ENCODE data around the gene SPAM1.

SPAM1 gene

GRCh38 chr7:123923599-123923998, 1.4 kb upstream of the SPAM1 start:
- Histone ChIP-seq H3K4me3 (ENCODE audit: low read length) (no peak overlapping the region), H3K36me3 (ENCODE audit: control insufficient read depth, insufficient read depth, low read length, severe bottlenecking) (no peaks in the 10 kb centered on the region), H3K9ac (ENCODE audit: low read length) (no peak overlapping the region), H3K27me3 (replicated peaks; ENCODE audit: control insufficient read depth, insufficient read depth, low read length) (no peaks in the 10 kb centered on the region), H3K4me1 (ENCODE audit: control insufficient read depth, insufficient read depth, low read length) (no peaks in the 10 kb centered on the region), H3K9me3 (ENCODE audit: control insufficient read depth, low read length) (no peaks in the 10 kb centered on the region)
- no peak for DNase-seq (ENCODE audit: low read depth)

- no peak overlapping the region for H3K4me3 ChIP-seq (ENCODE audit: low read length)
Observed at GRCh38 chr7:123929107-123929506, 4.1 kb downstream of the SPAM1 start.

GRCh38 chr7:123929655-123930054, 4.6 kb downstream of the SPAM1 start:
- no peak overlapping the region for H3K4me3 ChIP-seq (ENCODE audit: low read length)
- no peak overlapping the region for H3K9ac ChIP-seq (ENCODE audit: low read length)
- H3K4me1 ChIP-seq (ENCODE audit: control insufficient read depth, insufficient read depth, low read length) = no peaks in the 10 kb centered on the region
- no peaks in the 10 kb centered on the region for H3K27me3 ChIP-seq (replicated peaks; ENCODE audit: control insufficient read depth, insufficient read depth, low read length)
- H3K9me3 ChIP-seq (ENCODE audit: control insufficient read depth, low read length) = peaks cover 4% of the 10 kb centered on the region
- DNase-seq (ENCODE audit: low read depth) = no peak
- no peaks in the 10 kb centered on the region for H3K36me3 ChIP-seq (ENCODE audit: control insufficient read depth, insufficient read depth, low read length, severe bottlenecking)

More at GRCh38 chr7:123929107-123929506, 4.1 kb downstream of the SPAM1 start:
- Histone ChIP-seq H3K27me3 (replicated peaks; ENCODE audit: control insufficient read depth, insufficient read depth, low read length) (no peaks in the 10 kb centered on the region), H3K36me3 (ENCODE audit: control insufficient read depth, insufficient read depth, low read length, severe bottlenecking) (no peaks in the 10 kb centered on the region), H3K4me1 (ENCODE audit: control insufficient read depth, insufficient read depth, low read length) (no peaks in the 10 kb centered on the region), H3K9me3 (ENCODE audit: control insufficient read depth, low read length) (peaks cover 2% of the 10 kb centered on the region), H3K9ac (ENCODE audit: low read length) (no peak overlapping the region)
- no peak for DNase-seq (ENCODE audit: low read depth)

GRCh38 chr7:123935436-123936381, 10.7 kb downstream of the SPAM1 start:
- no peaks in the 10 kb centered on the region for H3K36me3 ChIP-seq (ENCODE audit: control insufficient read depth, insufficient read depth, low read length, severe bottlenecking)
- peaks cover 11% of the 10 kb centered on the region for H3K9me3 ChIP-seq (ENCODE audit: control insufficient read depth, low read length)
- H3K4me1 ChIP-seq (ENCODE audit: control insufficient read depth, insufficient read depth, low read length) = no peaks in the 10 kb centered on the region
- no peak overlapping the region for H3K4me3 ChIP-seq (ENCODE audit: low read length)
- no peak for DNase-seq (ENCODE audit: low read depth)
- no peaks in the 10 kb centered on the region for H3K27me3 ChIP-seq (replicated peaks; ENCODE audit: control insufficient read depth, insufficient read depth, low read length)
- no peak overlapping the region for H3K9ac ChIP-seq (ENCODE audit: low read length)

- DNase-seq (ENCODE audit: low read depth) = no peak
- Histone ChIP-seq H3K4me1 (ENCODE audit: control insufficient read depth, insufficient read depth, low read length) (no peaks in the 10 kb centered on the region), H3K9ac (ENCODE audit: low read length) (no peak overlapping the region), H3K27me3 (replicated peaks; ENCODE audit: control insufficient read depth, insufficient read depth, low read length) (no peaks in the 10 kb centered on the region), H3K9me3 (ENCODE audit: control insufficient read depth, low read length) (peaks cover 11% of the 10 kb centered on the region), H3K4me3 (ENCODE audit: low read length) (no peak overlapping the region), H3K36me3 (ENCODE audit: control insufficient read depth, insufficient read depth, low read length, severe bottlenecking) (no peaks in the 10 kb centered on the region)
Observed at GRCh38 chr7:123936388-123936787, 11.3 kb downstream of the SPAM1 start.

- no peak overlapping the region for H3K9ac ChIP-seq (ENCODE audit: low read length)
- H3K4me3 ChIP-seq (ENCODE audit: low read length) = no peak overlapping the region
- no peaks in the 10 kb centered on the region for H3K4me1 ChIP-seq (ENCODE audit: control insufficient read depth, insufficient read depth, low read length)
- H3K27me3 ChIP-seq (replicated peaks; ENCODE audit: control insufficient read depth, insufficient read depth, low read length) = no peaks in the 10 kb centered on the region
- no peak for DNase-seq (ENCODE audit: low read depth)
- peaks cover 7% of the 10 kb centered on the region for H3K9me3 ChIP-seq (ENCODE audit: control insufficient read depth, low read length)
- H3K36me3 ChIP-seq (ENCODE audit: control insufficient read depth, insufficient read depth, low read length, severe bottlenecking) = no peaks in the 10 kb centered on the region
Observed at GRCh38 chr7:123939784-123940183, 14.7 kb downstream of the SPAM1 start.

GRCh38 chr7:123941391-123942180, 16.5 kb downstream of the SPAM1 start:
- H3K9me3 ChIP-seq (ENCODE audit: control insufficient read depth, low read length) = no peaks in the 10 kb centered on the region
- no peak for DNase-seq (ENCODE audit: low read depth)

GRCh38 chr7:123944395-123944794, 19.4 kb downstream of the SPAM1 start:
- Histone ChIP-seq H3K36me3 (ENCODE audit: control insufficient read depth, insufficient read depth, low read length, severe bottlenecking) (no peaks in the 10 kb centered on the region), H3K9ac (ENCODE audit: low read length) (no peak overlapping the region), H3K4me1 (ENCODE audit: control insufficient read depth, insufficient read depth, low read length) (no peaks in the 10 kb centered on the region), H3K27me3 (replicated peaks; ENCODE audit: control insufficient read depth, insufficient read depth, low read length) (no peaks in the 10 kb centered on the region), H3K4me3 (ENCODE audit: low read length) (no peak overlapping the region), H3K9me3 (ENCODE audit: control insufficient read depth, low read length) (no peaks in the 10 kb centered on the region)
- DNase-seq (ENCODE audit: low read depth) = no peak

More at GRCh38 chr7:123941391-123942180, 16.5 kb downstream of the SPAM1 start:
- no peaks in the 10 kb centered on the region for H3K27me3 ChIP-seq (replicated peaks; ENCODE audit: control insufficient read depth, insufficient read depth, low read length)
- no peaks in the 10 kb centered on the region for H3K4me1 ChIP-seq (ENCODE audit: control insufficient read depth, insufficient read depth, low read length)
- no peak overlapping the region for H3K4me3 ChIP-seq (ENCODE audit: low read length)
- H3K36me3 ChIP-seq (ENCODE audit: control insufficient read depth, insufficient read depth, low read length, severe bottlenecking) = no peaks in the 10 kb centered on the region
- no peak overlapping the region for H3K9ac ChIP-seq (ENCODE audit: low read length)

GRCh38 chr7:123945938-123946337, 20.9 kb downstream of the SPAM1 start:
- Histone ChIP-seq H3K9me3 (ENCODE audit: control insufficient read depth, low read length) (no peaks in the 10 kb centered on the region), H3K4me3 (ENCODE audit: low read length) (no peak overlapping the region), H3K4me1 (ENCODE audit: control insufficient read depth, insufficient read depth, low read length) (no peaks in the 10 kb centered on the region), H3K36me3 (ENCODE audit: control insufficient read depth, insufficient read depth, low read length, severe bottlenecking) (no peaks in the 10 kb centered on the region), H3K9ac (ENCODE audit: low read length) (no peak overlapping the region), H3K27me3 (replicated peaks; ENCODE audit: control insufficient read depth, insufficient read depth, low read length) (no peaks in the 10 kb centered on the region)
- DNase-seq (ENCODE audit: low read depth) = no peak

GRCh38 chr7:123948136-123948535, 23.1 kb downstream of the SPAM1 start:
- H3K27me3 ChIP-seq (replicated peaks; ENCODE audit: control insufficient read depth, insufficient read depth, low read length) = no peaks in the 10 kb centered on the region
- H3K9ac ChIP-seq (ENCODE audit: low read length) = no peak overlapping the region
- H3K4me1 ChIP-seq (ENCODE audit: control insufficient read depth, insufficient read depth, low read length) = no peaks in the 10 kb centered on the region
- no peaks in the 10 kb centered on the region for H3K9me3 ChIP-seq (ENCODE audit: control insufficient read depth, low read length)
- H3K4me3 ChIP-seq (ENCODE audit: low read length) = no peak overlapping the region
- no peaks in the 10 kb centered on the region for H3K36me3 ChIP-seq (ENCODE audit: control insufficient read depth, insufficient read depth, low read length, severe bottlenecking)
- no peak for DNase-seq (ENCODE audit: low read depth)

- Histone ChIP-seq H3K9me3 (ENCODE audit: control insufficient read depth, low read length) (no peaks in the 10 kb centered on the region), H3K27me3 (replicated peaks; ENCODE audit: control insufficient read depth, insufficient read depth, low read length) (no peaks in the 10 kb centered on the region), H3K9ac (ENCODE audit: low read length) (no peak overlapping the region), H3K4me3 (ENCODE audit: low read length) (no peak overlapping the region), H3K36me3 (ENCODE audit: control insufficient read depth, insufficient read depth, low read length, severe bottlenecking) (no peaks in the 10 kb centered on the region), H3K4me1 (ENCODE audit: control insufficient read depth, insufficient read depth, low read length) (no peaks in the 10 kb centered on the region)
- no peak for DNase-seq (ENCODE audit: low read depth)
Observed at GRCh38 chr7:123958186-123958703, 33.2 kb downstream of the SPAM1 start.
